ENCODE measurements around the gene TMOD2. TPM values are rescaled to one million over a fixed set of nuclear protein-coding genes. Genes with fewer than 3 reads are reported as not detected.

TMOD2 gene
- total RNA-seq, 1 experiment from 2014 or later = 3.5 TPM

DNA sequence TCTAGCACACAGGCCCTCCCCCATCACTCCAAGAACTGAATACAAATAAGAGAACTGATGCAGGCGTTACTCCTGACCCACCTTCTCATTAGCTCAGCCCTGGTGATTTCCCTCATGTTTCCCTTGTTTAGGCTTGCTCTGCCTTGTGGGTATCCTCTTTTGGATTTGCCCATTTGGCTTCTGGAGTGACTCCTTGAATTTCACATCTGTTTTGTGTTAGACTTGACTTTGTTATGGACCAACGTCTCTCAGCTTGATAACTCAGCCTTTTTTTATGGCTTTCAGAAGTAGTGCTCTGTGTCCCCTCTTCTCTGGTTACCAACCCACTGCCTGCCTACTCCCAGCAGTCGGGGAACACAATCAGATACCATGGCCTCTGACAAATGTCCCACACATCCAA, 66.8 kb downstream of the TMOD2 start:
- no peak for DNase-seq (ENCODE audit: low read depth)

DNA sequence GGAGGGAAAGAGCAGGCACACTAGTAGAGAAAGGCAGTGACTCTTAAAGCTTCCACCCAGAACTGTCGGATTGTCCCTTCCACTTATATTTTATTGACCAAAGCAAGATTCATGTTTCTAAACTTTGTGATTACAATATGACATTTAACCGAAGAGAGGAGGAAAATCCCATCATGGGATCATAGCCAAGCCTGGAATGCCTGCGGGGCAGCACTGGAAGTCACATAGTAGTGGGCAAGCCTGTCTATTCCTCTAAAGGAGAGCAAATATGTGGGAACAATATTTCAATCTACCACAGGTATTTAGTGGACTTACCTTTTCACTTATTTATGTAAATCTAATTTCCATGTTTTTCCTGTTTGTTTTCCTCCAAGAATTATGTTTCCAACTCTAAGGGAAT, 74.3 kb downstream of the TMOD2 start:
- peak; percentile 62 for DNase-seq (ENCODE audit: low read depth)

DNA sequence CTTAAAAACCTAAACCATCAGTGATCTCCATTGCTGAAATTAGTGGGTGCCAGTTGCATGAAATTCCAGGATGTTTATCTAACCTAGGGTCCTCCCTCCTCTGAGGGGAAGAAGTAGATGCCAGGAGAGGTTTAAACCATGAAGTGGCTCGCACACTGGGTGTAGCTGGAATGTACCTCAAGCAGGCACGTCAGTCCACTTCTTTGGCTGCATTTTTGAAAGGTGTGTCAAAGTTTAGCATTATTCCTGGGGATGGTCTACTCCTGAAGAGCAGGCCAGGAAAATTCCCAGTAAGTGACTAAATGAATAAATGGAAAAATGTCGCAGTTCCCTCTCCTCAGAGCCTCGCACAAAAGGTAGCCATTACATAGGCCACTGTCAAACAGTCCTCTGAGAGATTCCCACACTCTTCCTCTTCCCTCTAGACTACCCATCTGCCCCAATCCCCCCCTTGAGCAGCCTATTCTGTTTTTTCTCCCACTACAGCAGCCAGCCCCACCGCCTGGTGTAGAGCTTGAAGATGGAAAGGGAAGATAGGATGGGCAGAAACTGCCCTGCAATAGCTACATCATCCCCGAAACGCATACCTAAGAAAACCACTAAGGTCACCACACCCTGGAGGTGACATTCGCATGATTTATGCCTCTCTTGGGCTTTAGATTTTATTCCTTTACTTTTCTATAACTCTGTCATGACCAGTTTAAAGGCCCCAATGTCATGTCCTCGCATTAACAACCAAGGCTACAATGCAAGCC, 77.4 kb downstream of the TMOD2 start:
- DNase-seq (ENCODE audit: low read depth) = peak; percentile 90

DNA sequence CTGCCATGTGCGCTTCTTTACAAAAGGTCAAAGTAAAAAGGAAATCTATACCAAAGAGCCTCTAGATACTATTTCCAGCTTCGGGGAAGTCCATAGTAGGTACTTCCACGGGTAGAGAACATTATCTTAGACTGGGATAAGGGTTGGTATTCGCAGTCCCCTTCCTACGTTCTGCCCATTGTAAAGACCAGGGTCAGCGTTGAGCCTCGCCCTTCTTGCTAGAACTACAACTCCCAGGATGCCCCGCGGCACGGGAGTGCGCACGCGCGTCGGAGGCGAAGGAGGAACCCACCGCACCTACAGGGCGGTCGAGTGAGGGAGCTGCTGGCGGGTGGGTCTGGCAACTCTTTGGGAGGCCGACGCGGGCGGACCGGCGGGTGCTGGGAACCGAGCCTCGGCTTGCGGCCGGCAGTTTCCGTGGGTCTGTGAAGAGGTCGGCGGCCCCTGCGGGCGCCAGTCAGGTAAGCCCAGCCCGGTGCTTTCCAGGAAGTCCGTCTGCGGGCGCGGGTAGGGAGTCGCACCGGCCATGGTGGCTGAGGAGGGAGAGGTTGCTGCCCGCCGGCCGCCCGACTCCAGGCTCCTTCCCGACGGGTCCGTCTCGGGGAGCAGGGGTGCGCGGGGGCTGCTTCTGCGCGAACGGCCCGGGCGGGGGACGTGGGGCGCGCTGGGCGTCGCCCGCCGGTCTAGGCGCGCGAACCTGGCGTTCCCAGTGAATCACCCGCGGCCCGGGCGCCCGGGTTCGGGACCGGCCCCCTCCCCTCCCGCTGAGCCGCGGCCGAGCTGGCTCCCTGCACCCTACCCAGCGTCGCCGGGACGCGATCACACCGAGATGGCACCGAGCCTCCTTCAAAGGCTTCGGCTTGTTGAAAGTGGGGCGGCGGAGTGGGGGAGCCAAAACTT, 78.2 kb downstream of the TMOD2 start, which contains the start of gene TMOD3:
TSS of gene TMOD3 (plus strand) at position 278 of the 900 bp plus-strand sequence. CDS start 33,232 bp downstream, outside the sequence.
- peak; percentile 88 for DNase-seq (ENCODE audit: low read depth)

DNA sequence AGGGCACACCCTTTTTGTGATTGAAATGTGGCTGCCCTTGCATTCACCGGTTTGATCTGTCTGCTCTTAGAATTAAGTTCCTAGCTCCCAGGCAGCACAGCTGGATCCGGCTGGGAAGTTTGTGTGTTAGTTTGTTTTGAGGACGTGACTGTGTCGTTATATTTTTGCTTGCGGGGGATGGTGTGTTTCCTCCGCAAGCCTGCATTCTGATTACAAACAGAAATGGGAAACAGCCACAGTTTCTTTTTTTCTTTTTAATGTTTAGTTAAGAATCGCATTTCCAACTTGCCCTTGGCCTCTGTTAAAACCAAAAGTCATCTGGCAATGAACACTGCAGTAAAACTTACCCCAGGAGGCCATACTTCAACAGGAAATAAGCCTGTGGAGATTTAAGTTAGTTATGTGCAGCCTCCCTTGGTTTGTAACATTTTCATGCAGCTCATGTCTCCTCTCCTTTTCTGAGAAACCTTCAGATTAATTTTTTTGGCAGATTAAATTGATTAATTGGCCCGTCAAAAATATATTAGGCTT, 78.9 kb downstream of the TMOD2 start:
- no peak for DNase-seq (ENCODE audit: low read depth)

DNA sequence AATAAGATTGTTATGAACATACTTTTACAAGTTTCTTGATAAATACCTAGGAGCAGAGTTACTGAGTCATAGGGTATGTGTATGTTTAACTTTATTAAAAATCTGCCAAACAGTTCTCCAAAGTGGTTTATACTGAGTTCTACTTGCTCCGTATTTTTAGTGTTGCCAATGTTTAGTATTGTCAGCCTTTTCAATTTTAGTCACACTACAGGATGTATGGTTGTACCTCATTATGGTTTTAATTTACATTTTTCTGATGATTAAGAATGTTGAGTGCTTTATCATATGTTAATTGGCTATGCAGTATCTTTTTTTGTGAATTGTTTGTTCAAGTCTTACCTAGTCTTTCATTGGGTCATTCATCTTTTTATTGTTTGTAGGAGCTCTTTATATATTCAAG, 82.4 kb downstream of the TMOD2 start:
- no peak for DNase-seq (ENCODE audit: low read depth)

DNA sequence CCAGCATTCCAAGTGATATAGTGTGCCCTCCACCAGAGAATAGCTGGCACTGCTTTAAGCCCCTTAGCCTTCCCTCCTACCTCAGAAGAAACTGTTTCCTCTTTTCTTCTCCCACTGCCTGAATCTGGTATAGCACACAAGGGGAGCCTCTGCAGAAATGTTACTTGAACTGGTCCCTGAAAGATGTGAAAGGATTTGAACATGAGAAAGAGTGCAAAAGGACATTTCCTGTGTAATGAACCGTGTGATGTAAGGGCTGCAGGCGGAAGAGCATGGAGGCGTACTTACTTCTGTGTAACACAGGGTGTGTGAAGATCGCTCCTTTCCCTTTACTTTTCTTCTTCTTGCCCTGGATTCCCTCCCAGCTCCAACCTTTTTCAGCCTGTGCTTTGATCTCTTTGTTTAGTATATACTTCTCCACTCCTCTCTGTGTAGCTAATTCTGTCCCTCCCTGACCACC, 86.4 kb downstream of the TMOD2 start:
- no peak for DNase-seq (ENCODE audit: low read depth)

DNA sequence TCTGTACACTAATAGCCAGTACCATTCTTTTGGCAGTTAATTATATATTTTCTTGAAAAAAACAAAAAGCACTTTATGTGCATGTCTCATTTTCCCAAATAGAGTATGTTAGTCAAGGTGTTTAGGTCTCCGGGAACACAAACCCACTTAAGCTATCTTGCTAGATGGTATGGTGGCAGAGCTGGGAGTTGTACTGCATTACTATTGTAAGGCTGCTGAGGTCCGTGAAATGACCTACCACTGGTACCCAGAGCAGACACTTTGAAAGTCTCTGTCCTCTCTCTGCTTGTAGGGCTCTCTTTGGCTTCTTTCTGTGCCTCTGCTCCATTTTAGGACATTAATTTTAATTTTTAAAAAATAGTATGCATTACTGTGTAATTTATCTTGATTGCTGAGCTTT, 86.9 kb downstream of the TMOD2 start:
- no peak for DNase-seq (ENCODE audit: low read depth)

DNA sequence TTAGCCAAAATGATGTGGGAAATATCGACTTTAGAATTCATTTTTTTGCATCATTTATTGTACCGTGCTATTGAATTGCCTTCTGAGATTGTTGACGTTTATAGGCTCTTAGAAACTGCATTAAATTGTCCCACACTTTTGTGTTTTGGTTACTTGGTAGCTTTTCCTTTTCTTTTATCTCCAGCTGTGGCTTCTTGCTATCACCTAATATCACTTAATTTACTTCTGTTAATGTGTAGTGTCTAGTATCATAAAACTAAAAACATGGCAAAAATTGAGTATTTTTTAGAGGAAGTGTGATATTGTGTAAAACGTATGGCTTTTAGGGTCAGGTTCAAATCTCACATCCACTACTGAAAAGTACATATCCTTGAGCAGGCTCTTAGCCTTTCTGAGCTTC, 89.3 kb downstream of the TMOD2 start:
- DNase-seq (ENCODE audit: low read depth) = no peak

DNA sequence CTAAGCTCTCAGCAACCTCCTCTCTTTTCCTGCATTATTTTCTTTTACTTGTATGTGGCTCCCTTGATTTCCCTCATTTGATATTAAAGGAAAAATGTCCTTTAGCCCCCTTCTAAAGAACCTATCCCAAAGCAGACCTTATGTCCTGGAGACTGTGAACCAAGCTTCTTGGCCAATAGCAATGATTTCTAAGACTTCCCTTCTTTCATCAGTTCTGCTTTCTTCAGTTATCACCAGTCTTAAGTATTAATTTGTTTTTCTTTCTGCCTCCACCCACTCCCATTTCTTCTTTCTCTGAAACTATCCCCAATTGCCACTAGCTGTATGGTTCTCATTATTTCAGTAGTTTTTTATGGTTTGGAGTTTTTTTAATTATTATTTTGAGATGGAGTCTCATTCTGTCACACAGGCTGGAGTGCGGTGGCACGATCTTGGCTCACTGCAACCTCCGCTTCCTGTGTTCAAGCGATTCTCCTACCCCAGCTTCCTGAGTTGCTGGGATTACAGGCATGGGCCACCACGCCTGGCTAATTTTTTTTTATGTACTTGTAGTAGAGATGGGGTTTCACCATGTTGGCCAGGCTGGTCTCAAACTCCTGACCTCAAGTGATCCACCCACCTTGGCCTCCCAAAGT, 90.1 kb downstream of the TMOD2 start:
- DNase-seq (ENCODE audit: low read depth) = no peak

DNA sequence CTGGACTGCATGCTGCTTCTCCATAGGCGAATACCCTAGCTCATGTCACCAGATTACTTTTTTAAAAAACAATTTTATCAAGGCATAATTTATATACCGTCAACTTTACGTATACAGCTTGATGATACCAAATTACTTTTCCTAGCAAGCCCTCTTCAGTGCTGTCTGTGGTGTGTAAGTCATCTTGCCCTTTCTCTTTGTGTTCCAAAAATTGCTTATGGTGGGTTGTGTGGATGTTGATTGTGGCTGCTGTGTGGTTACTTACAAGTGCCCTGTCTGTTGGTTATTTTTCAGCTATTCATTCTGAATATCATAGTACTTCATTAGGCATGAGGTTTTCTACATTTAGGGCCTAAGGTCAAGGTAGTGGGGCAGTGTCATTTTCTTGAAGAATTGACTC, 90.9 kb downstream of the TMOD2 start:
- no peak for DNase-seq (ENCODE audit: low read depth)

DNA sequence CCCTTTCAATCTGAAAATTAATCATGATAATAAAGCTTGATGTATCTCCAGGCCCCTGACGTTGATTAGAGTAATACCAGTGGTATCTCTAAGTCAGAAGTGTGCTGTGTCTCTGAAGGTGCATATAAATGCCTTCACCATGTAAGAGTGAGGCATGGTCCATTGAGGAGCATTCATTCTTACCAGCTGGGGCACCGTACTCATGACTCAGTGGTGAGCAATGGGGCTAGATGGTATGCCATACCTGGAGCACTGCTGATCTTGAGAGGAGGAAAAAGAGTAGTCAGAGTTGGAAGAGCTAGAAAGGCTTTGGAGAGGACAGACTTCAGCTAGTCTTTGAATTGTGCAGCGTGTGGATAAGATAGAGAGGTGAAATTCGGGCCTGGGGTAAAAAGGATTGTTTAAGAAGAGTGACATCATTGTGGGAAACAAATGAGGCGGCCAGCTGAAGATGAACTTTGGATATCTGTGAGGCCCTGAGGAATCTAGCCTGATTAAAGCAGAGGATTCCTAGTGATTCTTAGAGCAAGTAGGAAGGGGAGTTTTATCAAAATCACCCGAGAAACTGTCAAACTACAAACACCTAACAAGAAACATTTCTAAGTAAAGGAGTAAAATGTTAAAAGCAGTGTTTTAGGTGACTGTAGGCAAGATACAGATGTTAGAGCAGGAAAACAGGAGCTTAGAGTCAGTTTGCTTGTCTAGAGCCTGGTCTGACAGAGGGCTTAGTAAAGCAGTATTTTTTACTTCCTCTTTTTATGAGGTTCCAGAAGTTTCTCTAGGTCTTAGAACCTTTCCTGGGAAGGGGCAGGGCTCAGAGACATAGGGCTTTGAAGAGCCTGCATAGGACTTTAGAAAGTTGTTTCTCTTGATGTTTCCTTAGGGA, 91.7 kb downstream of the TMOD2 start:
- peak; percentile 88 for DNase-seq (ENCODE audit: low read depth)

DNA sequence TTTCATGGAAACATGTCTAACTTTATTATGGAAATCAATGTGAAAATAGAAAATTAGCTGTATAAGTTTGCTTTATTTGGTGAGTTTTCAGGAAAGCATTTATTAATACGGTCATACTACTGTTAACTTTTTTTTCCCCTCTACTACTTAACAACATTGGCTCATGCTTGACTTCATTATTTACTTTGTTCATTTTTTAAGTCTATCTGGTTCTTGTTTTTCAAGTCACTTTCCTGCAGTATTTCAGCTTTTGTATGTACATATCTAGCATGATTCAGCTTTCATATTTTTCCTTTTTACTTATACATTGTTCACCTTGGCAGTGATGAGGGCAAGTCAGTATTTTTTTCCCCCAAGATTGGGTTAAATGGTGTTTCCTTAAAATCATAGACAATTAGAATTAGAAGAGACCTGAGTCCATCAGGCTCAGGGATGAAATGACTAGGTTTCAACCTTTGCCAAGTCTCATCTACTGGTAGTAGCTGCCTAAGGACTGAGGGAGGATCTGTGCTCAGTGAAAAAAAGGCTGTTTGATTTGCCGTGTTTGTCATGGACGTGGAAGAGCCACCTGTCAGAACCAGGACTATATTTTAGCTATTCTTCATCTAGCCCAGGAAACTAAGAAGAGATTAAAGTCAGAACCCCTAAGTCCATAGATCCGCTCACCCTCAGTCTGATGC, 93.5 kb downstream of the TMOD2 start:
- DNase-seq (ENCODE audit: low read depth) = no peak

DNA sequence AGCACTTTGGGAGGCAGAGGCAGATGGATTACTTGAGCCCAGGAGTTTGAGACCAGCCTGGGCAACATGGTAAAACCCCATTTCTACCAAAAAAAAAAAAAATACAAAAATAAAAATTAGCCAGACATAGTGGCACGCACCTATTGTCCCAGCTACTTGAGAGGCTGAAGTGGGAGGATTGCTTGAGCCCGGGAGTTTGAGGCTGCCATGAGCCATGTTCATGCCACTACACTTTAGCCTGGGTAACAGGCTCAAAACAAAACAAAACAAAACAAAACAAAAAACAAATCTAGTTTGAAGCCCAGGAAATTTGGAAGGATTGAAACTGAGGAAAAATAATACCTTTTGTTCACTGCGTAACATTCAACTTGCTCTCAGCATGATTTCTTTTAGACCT, 94.7 kb downstream of the TMOD2 start:
- no peak for DNase-seq (ENCODE audit: low read depth)

DNA sequence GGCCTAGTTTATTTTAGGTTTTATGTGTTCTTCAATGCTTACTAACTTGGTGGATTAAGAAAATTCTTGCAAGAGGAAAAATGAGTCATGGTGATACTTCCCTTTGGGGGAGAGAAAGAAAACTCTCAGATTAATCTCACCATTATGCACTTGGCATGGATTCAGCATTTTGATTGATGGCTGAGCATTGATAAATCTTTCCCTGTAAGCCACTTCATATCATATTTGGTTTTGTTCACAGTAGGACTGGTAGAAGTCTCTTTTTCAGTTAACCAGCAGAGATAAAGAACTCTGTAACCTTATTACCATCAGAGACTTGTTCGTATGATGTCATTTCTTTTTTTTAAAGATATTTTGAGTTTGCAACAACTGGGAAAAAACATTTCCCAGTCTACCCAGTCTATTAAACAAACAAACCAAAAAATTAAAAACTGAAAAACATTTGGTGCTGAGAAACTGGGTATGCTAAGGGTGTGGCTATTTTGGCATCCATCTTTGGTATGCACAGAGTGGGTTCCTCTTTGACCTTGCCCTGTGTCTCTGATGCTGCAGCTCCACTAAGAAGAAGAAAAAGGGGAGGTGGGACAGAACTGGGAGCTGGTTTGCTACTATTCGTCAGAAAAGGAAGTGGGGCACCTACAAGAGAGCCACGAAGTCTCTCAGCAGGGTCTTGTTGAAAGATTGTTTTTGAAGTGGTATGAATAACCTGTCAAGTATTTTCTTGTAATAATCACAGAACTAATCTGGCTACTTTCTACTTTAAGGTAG, 95.2 kb downstream of the TMOD2 start:
- peak; percentile 81 for DNase-seq (ENCODE audit: low read depth)

DNA sequence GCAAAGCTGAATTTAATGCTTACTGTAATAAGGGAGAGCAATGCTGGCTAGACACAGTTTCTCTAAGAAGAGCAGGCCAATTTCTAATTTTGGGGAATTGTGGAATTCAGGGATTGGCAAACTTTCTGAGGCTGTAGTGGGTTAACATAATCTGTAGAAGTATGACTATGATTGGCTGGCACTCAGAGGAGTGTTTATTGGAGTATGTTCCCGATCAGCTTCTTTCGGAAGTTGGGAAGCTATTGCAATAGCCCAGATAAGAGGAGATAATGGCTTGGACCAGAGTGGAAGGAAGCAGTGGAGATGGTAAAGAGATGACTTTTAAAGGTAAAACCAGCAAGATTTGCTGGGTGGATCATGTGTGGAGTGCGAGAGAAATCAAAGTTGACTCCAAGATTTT, 97.4 kb downstream of the TMOD2 start:
- no peak for DNase-seq (ENCODE audit: low read depth)

DNA sequence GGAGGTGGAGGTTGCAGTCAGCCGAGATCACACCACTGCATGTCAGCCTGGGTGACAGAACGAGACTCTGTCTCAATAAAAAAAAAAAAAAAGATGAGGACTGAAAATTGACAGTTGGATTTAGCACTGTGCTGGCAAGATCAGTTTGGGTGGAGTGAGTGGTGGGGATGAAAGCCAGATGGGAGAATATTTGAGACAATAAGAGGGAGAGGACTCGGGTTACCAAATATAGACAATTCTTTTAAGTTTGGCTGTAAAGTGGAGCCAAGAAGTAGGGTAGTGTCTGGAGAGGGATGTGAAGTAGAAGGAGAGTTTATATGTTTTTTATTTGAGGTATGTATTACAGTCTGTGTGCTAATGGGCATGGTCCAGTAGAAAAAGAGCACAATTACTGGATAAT, 98.5 kb downstream of the TMOD2 start:
- DNase-seq (ENCODE audit: low read depth) = no peak

DNA sequence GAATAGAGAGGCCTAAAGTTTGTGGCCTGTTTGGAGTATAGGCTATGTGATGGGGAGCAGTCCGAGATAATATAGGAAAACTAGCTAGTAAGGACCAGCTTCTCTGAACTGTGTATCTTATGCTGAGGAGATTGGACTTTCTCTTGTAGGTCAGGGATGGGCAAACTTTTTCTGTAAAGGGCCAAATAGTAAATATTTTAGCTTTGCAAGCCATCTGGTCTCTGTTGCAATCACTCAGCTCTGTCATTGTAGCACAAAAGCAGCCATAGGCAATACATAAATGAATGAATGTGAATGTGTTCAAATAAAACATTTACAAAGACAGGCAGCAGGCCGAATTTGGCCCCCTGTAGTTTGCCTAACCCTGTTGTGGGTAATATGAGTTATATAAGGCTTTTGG, 102.6 kb downstream of the TMOD2 start:
- no peak for DNase-seq (ENCODE audit: low read depth)

DNA sequence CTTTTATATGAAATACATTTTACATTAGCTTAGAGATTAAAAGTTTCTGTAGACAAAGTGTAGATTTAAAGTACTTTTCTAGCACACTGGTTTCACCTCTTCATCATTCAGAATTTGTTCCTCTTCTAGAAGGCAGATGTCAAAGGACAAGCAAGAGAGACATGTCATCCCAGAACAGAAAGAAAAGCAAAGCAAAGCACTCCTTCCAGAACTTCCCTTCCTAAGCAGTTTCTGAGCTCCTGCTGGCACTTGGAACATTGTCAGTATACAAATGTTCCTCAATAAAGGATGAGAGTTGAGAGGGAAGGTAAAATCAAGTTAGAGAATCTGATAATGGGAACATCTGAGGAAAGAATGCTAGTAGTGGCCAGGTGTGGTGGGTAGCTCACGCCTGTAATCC, 104.2 kb downstream of the TMOD2 start:
- DNase-seq (ENCODE audit: low read depth) = no peak

All from M059J (cell line).